Smooth muscle cell (in vitro differentiated cells): ENCODE measurements around the gene CCDC106. TPM values are rescaled to one million over a fixed set of nuclear protein-coding genes. Genes with fewer than 3 reads are reported as not detected.

Source experiments
- DNase-seq: peaks from one replicate; lab custom pipeline; 2025; ENCODE audit not compliant: unreplicated experiment; lab: John Stamatoyannopoulos, UW
- H2AFZ ChIP-seq: fragments of 200-600 bp; sonication (generic); 2 replicates; pipeline ENCODE4 v1.6.0; 2016; ENCODE audit warnings: antibody characterized with exemption, low read depth, mild to moderate bottlenecking
- H3F3A ChIP-seq: fragments of 200-600 bp; sonication (generic); 2 replicates; pipeline ENCODE4 v1.6.0; 2017; ENCODE audit warnings: antibody characterized with exemption, low read depth
- H3K27ac ChIP-seq: fragments of 200-600 bp; sonication (generic); 2 replicates; pipeline ENCODE4 v1.5.1; 2016; ENCODE audit warnings: low read depth, mild to moderate bottlenecking
- H3K27me3 ChIP-seq: fragments of 200-600 bp; sonication (generic); 2 replicates; pipeline ENCODE4 v1.6.1; 2016; ENCODE audit warnings: low read depth, mild to moderate bottlenecking
- H3K36me3 ChIP-seq: fragments of 200-600 bp; sonication (generic); 2 replicates; pipeline ENCODE4 v1.5.1; 2016; ENCODE audit warnings: low read depth
- H3K4me1 ChIP-seq: fragments of 200-600 bp; sonication (generic); 2 replicates; pipeline ENCODE4 v1.5.1; 2016; ENCODE audit warnings: low read depth
- H3K4me2 ChIP-seq: fragments of 200-600 bp; sonication (generic); 2 replicates; pipeline ENCODE4 v1.6.0; 2016; ENCODE audit warnings: mild to moderate bottlenecking
- H3K4me3 ChIP-seq: fragments of 200-600 bp; sonication (generic); 2 replicates; pipeline ENCODE4 v1.5.1; 2016; ENCODE audit warnings: mild to moderate bottlenecking
- H3K79me2 ChIP-seq: fragments of 200-600 bp; sonication (generic); 2 replicates; pipeline ENCODE4 v1.6.0; 2016; ENCODE audit warnings: low read depth, mild to moderate bottlenecking
- H3K9ac ChIP-seq: fragments of 200-600 bp; sonication (generic); 2 replicates; pipeline ENCODE4 v1.6.0; 2016; ENCODE audit warnings: low read depth
- H3K9me3 ChIP-seq: fragments of 200-600 bp; sonication (generic); replicated peaks from 2 replicates; pipeline ENCODE4 v1.5.1; 2016; ENCODE audit warnings: low read depth
- H4K20me1 ChIP-seq: fragments of 200-600 bp; sonication (generic); 2 replicates; pipeline ENCODE4 v1.6.0; 2016; ENCODE audit warnings: low read depth
- WGBS: methylation state at CpG from one replicate; pipeline ENCODE4 v1.1.7; 2016; ENCODE audit warnings: low lambda C conversion rate; 5-methylcytosine and 5-hydroxymethylcytosine counted together
- polyA plus RNA-seq: library from polyadenylated mRNA; unstranded; fragments of >200 nt; fragmentation: Nextera tagmentation; extraction: Ambion mirVana; gene quantifications from 2 replicates; pipeline ENCODE4 v1.2.1, GENCODE V29; 2016
- total RNA-seq: library from RNA; depleted of rRNA; stranded (reverse); fragments of >200 nt; gene quantifications from 2 replicates; pipeline ENCODE4 v1.2.3, GENCODE V29; 2014
- TF ChIP-seq, protein P1 (sequence below): fragments of 200-600 bp; sonication (generic); IDR thresholded peaks from 2 replicates; pipeline ENCODE4 v1.5.1; 2017; ENCODE audit warnings: borderline replicate concordance, mild to moderate bottlenecking, antibody characterized with exemption; ENCODE audit not compliant: insufficient read depth, poor library complexity, severe bottlenecking

CCDC106 gene
- total and polyA plus RNA-seq, 2 experiments from 2014 or later: 6.9 to 18.3 TPM

DNA sequence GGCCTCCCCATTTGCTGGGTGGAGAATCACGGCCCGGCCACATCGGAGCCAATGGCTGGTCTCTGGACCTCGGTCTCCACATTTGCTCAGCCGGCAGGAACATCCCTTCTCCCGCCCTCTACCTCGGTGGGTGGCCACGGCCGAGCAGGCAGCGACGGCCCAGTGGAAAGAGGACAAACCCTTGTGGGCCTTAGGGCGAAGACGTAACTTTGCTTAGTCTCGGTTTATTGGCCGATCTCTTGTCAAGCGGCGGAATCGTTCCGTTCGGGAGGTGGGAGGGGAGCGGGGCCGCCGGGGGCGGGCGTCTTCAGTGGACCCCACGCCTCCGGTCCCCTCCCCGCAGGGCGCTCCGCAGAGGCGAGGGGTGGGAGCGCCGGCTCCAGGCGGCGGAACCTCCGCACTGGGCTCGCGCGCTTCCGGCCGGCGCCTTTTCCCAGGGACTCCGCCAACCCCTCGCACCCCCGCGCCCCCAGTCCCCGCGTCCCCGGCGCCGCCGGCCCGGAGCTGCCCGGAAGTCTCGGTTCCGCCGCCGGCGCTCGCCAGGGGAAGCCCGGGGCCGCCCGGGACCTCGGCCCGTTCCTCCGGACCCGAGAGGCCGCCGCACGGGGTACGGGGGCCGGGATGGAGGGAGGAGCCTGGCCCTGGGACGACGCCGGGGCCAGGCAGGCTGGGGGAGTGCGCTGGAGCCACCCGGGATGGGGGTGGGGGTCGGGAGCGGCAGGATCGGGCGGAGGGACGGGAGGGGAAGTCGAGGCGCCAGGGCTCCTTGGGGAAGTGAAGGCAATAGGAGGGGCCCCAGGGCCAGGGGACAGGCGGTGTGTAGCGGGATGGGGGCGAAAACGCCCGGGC is 7.2 kb upstream of the CCDC106 start, which contains the start of gene ZNF580:
ZNF580 (plus strand) TSS at position 426 of the 849 bp plus-strand sequence. CDS start 1,507 bp downstream, outside the sequence.
- Histone ChIP-seq H3F3A (peaks cover 15% of the 10 kb centered on the region), H3K27me3 (no peaks in the 10 kb centered on the region), H3K79me2 (peaks cover 57% of the 10 kb centered on the region), H3K4me2 (peak within 1 kb of the TSS; percentile 97), H4K20me1 (no peaks in the 10 kb centered on the region), H3K9me3 (no peaks in the 10 kb centered on the region), H3K4me3 (peak within 1 kb of the TSS; percentile 79), H2AFZ (peak within 1 kb of the TSS; percentile 81), H3K27ac (peak within 1 kb of the TSS; percentile 62), H3K9ac (peak within 1 kb of the TSS; percentile 80), H3K36me3 (no peaks in the 10 kb centered on the region), H3K4me1 (peaks cover 18% of the 10 kb centered on the region)
- TF ChIP-seq, protein P1, sequence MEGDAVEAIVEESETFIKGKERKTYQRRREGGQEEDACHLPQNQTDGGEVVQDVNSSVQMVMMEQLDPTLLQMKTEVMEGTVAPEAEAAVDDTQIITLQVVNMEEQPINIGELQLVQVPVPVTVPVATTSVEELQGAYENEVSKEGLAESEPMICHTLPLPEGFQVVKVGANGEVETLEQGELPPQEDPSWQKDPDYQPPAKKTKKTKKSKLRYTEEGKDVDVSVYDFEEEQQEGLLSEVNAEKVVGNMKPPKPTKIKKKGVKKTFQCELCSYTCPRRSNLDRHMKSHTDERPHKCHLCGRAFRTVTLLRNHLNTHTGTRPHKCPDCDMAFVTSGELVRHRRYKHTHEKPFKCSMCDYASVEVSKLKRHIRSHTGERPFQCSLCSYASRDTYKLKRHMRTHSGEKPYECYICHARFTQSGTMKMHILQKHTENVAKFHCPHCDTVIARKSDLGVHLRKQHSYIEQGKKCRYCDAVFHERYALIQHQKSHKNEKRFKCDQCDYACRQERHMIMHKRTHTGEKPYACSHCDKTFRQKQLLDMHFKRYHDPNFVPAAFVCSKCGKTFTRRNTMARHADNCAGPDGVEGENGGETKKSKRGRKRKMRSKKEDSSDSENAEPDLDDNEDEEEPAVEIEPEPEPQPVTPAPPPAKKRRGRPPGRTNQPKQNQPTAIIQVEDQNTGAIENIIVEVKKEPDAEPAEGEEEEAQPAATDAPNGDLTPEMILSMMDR: no peak
- WGBS: 1% methylated on average over 52 of the region's 89 CpGs
- no peak for DNase-seq

- Histone ChIP-seq H3K4me1 (peaks cover 15% of the 10 kb centered on the region), H3F3A (peaks cover 12% of the 10 kb centered on the region), H4K20me1 (no peaks in the 10 kb centered on the region), H3K79me2 (peaks cover 57% of the 10 kb centered on the region), H3K27ac (peak overlapping the region; percentile 62), H3K9ac (peak overlapping the region; percentile 80), H3K4me3 (peak overlapping the region; percentile 79), H3K9me3 (no peaks in the 10 kb centered on the region), H3K36me3 (no peaks in the 10 kb centered on the region), H2AFZ (peak overlapping the region; percentile 81), H3K4me2 (peak overlapping the region; percentile 97), H3K27me3 (no peaks in the 10 kb centered on the region)
- DNase-seq: no peak
- 2% methylated on average over 23 of the region's 25 CpGs for WGBS
- TF ChIP-seq, protein P1: no peak
Measured at GRCh38 chr19:55641426-55642152, 6.4 kb upstream of the CCDC106 start.

GRCh38 chr19:55642153-55643002 is 5.6 kb upstream of the CCDC106 start:
- peak overlapping the region; percentile 97 for H3K4me2 ChIP-seq
- no peak overlapping the region for H2AFZ ChIP-seq

More at GRCh38 chr19:55642153-55643002, 5.6 kb upstream of the CCDC106 start:
- no peak for DNase-seq
- Histone ChIP-seq H3K9me3 (no peaks in the 10 kb centered on the region), H3K27ac (peak overlapping the region; percentile 62), H3K9ac (peak overlapping the region; percentile 80), H3K4me3 (peak overlapping the region; percentile 79), H4K20me1 (no peaks in the 10 kb centered on the region), H3F3A (peaks cover 19% of the 10 kb centered on the region), H3K79me2 (peaks cover 58% of the 10 kb centered on the region), H3K4me1 (peaks cover 21% of the 10 kb centered on the region), H3K27me3 (no peaks in the 10 kb centered on the region), H3K36me3 (no peaks in the 10 kb centered on the region)
- WGBS: under 1% methylated on average over 47 of the region's 65 CpGs
- TF ChIP-seq, protein P1: no peak
